Heart left ventricle (tissue), 16 donors: ENCODE data around the gene SHISA3. TPM values are rescaled to one million over a fixed set of nuclear protein-coding genes. Genes with fewer than 3 reads are reported as not detected.
"Not testable (repeated sequence)": the region's sequence is repeated elsewhere in the genome, so short reads cannot be mapped to it uniquely, and the experiment has no call there.

Source experiments
- ATAC-seq, 4 donors: fragments of 200-7000 bp; cut with Tn5 transposase; one replicate each; pipeline ENCODE4 v1.9.1; 2020 to 2022; ENCODE audit warnings: moderate library complexity in 4 of 4, mild to moderate bottlenecking in 3 of 4, moderate number of reproducible peaks in 1 of 4
- DNase-seq, 5 donors: peaks; one replicate each; pipeline ENCODE4 v3.0.0-alpha.2; 2020
- H3K27ac ChIP-seq, 12 donors: fragments of 200-600 bp; sonication (generic) in 4 of 12; one replicate each; pipeline versions ENCODE4 v1.5.0 to v1.8.0; 2016 to 2022; ENCODE audit warnings: mild to moderate bottlenecking in 2 of 12
- H3K27me3 ChIP-seq, 9 donors: fragments of 200-600 bp; sonication (generic) in 2 of 9; one replicate each; pipeline versions ENCODE4 v1.5.1 to v1.8.0; 2016 to 2022; ENCODE audit warnings: mild to moderate bottlenecking in 3 of 9
- H3K36me3 ChIP-seq, 9 donors: fragments of 200-600 bp; sonication (generic) in 2 of 9; one replicate each; pipeline versions ENCODE4 v1.5.0 to v1.8.0; 2018 to 2022; ENCODE audit warnings: mild to moderate bottlenecking in 2 of 9
- H3K4me1 ChIP-seq, 12 donors: fragments of 200-600 bp; sonication (generic) in 4 of 12; one replicate each; pipeline versions ENCODE4 v1.5.0 to v1.8.0; 2016 to 2022; ENCODE audit warnings: mild to moderate bottlenecking in 3 of 12
- H3K4me3 ChIP-seq, 12 donors: fragments of 200-600 bp; sonication (generic) in 4 of 12; one replicate each; pipeline versions ENCODE4 v1.5.0 to v1.8.0; 2017 to 2022; ENCODE audit warnings: mild to moderate bottlenecking in 9 of 12, moderate library complexity in 4 of 12
- H3K9me3 ChIP-seq, 12 donors: fragments of 200-600 bp; sonication (generic) in 4 of 12; one replicate each; pipeline versions ENCODE4 v1.5.0 to v1.8.0; 2016 to 2022; ENCODE audit warnings: mild to moderate bottlenecking in 1 of 12
- CTCF ChIP-seq, 12 donors: fragments of 200-600 bp; sonication (generic) in 4 of 12; IDR thresholded peaks; one replicate each; pipeline versions ENCODE4 v1.5.0 to v1.8.0; 2018 to 2022; ENCODE audit warnings: antibody characterized with exemption in 12 of 12, mild to moderate bottlenecking in 5 of 12
- POLR2A ChIP-seq, 2 donors: fragments of 450-650 bp; IDR thresholded peaks; one replicate each; pipeline ENCODE4 v1.6.1; 2017; ENCODE audit warnings: antibody characterized with exemption in 2 of 2, mild to moderate bottlenecking in 2 of 2, moderate library complexity in 2 of 2
- WGBS, 4 donors: extraction: QIAGEN DNeasy Blood & Tissue Kit in 2 of 4; methylation state at CpG; one replicate each; pipeline versions ENCODE4 v1.1.5 to v1.1.7; 2013 to 2018; 5-methylcytosine and 5-hydroxymethylcytosine counted together
- intact Hi-C, 10 donors: fragments of 100-400 bp; cut with DNase I; formaldehyde crosslinking; loops; one replicate each; pipeline versions ENCODE4 v1.11.1 to v1.14.2; 2022
- polyA plus RNA-seq, 2 donors: library from polyadenylated mRNA; stranded (reverse); fragments of 200-250 nt; gene quantifications; one replicate each; pipeline ENCODE4 v1.2.3, GENCODE V29; 2013
- total RNA-seq, 9 donors: library from RNA; depleted of rRNA in 2 of 9; stranded (reverse); fragments of >200 nt in 2 of 9; fragmentation: NEBNext Ultra II Directional in 3 of 9; extraction: Animal tissue kit (Norgen Biotek cat#: 25700) in 3 of 9; gene quantifications; one replicate each; pipeline versions ENCODE4 v1.1.0 to v1.2.4, GENCODE V29; 2016 to 2023
- donor health status: ischemic (EF 13 %, LVEDD 7.1; RV severe dilation, severe dysfunction).
- donor health status: healthy with polysubstance abuse.
- donor health status: DM: no; HTN: yes; CAD: no.
- donor health status: DM: no; HTN: no; CAD: no.
- donor health status: ischemic (EF 25% LVEDD 6.9; RV normal size, moderate dysfunction).
- donor health status: ischemic (EF 25% LVEDD 5.7; RV mildly dilated, moderate dysfunction).
- donor health status: healthy.
- donor health status: DM: yes; HTN: yes; CAD: no.
- donor health status: ischemic (EF 35%, LVEDD 5.7; RV mildly dilated, moderate dysfunction).
- donor health status: nonischemic (EF 11% LVEDD 7.7; RV severe dilation, severe dysfunction).
- donor health status: DM: yes; HTN: yes; CAD: no.
- donor health status: PGD.
- donor health status: ischemic (EF 29% LVEDD 5.4; RV normal size, mild dysfunction).
- donor health status: nonischemic (EF 23%, LVEDD 6.1; RV moderate dilation, normal function).

Gene SHISA3
- total and polyA plus RNA-seq, 11 donors: 1.2 to 16.4 (median 2.1) TPM

DNA sequence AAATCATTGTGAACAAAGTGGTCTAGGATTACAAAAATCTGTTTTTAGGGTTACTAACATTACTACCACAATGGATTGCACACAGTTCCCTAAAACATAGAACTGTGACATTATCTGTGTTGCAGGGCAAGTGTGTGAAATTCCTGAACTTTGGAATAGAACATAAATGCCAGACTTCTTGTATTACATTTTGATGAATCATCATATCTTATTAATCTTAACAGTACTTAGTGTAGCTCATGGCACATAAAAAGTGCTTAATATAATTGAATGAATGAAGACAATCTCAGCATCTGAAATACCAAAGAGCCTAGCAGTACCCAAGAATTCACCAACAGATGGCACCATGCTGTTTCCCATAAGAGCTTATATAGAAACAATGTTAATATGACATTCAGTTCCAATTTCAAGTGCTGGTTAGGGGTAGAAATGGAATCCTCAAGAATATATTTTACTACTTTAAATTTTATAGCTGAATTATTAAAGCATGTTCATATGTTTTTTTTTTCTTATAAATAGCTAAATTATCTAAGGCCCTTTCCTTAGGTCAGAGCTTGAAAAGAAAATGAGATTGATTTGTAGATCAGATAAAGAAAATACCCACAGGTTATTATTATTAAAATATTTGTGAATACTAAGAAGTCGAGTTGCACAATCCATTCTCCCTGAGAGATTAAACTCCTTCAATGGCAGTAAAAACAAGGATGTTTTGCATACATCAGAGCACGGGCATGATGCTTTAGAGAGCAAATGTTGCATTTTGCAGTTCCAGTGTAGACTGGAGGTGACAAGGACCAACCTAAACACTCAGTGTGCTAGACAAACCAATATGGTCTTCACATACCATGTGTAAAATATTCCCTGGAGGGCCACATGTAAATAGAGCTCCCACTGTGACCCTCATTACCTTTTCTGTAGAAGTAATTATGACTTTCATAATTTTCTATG, 25.7 kb upstream of the SHISA3 start:
- 53 to 57% (median 56%) methylated on average over 2 of the region's 2 CpGs for WGBS, 4 donors
- H3K4me3 ChIP-seq: no peak overlapping the region
- ATAC-seq (peak in 3 of 4 donors; percentile 53 to 58 (median 56)), DNase-seq (no peak)
- H3K9me3 ChIP-seq: no peaks in the 10 kb centered on the region
- intact Hi-C loops: loop anchor here (1.0 to 10.0 kb wide), 7 partner anchors 89 to 493 kb away; no protein-coding TSS in a partner anchor
- TF ChIP-seq CTCF (IDR thresholded peaks at IDR 0.05) (peak; percentile 32 to 73 (median 58)), POLR2A (IDR thresholded peaks at IDR 0.05) (no peak)
- no peaks in the 10 kb centered on the region for H3K27me3 ChIP-seq
- H3K36me3 ChIP-seq: no peaks in the 10 kb centered on the region
- no peak overlapping the region for H3K27ac ChIP-seq
- no peaks in the 10 kb centered on the region for H3K4me1 ChIP-seq

- H3K27ac ChIP-seq, ATAC-seq, H3K4me3 ChIP-seq, DNase-seq, H3K36me3 ChIP-seq, H3K4me1 ChIP-seq, H3K9me3 ChIP-seq, H3K27me3 ChIP-seq: not testable (repeated sequence)
- WGBS, 4 donors: 94 to 96% (median 95%) methylated on average over 6 of the region's 6 CpGs
- intact Hi-C loops: loop anchor here in 6 of 10 donors (2.0 to 10.0 kb wide), 5 partner anchors 90 to 492 kb away; no protein-coding TSS in a partner anchor
Observed at GRCh38 chr4:42372303-42372702, 25.0 kb upstream of the SHISA3 start.

DNA sequence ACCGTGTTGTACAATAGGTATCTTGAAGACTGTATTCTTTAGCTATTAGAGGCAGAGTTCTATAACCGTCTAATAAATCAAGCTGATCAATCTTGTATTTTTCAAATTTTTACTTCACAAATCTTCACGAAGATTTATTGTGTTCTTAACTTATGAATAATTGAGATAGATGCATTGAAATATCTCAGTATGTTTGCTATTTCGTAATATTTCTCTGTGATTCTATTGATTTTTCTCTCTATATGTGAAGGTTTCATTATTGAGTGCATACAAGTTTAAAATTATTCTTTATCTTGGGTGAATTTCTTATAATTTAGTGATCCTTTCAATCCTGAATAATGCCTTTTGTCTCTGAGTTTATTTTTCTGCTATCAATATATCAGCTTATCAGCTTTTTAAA, 19.8 kb upstream of the SHISA3 start:
- no peak for TF ChIP-seq CTCF (IDR thresholded peaks at IDR 0.05)
- ATAC-seq (no peak), DNase-seq (no peak)
- no peaks in the 10 kb centered on the region for H3K4me1 ChIP-seq
- no peaks in the 10 kb centered on the region for H3K9me3 ChIP-seq
- H3K27ac ChIP-seq: no peak overlapping the region
- no peaks in the 10 kb centered on the region for H3K36me3 ChIP-seq
- 90 to 94% (median 92%) methylated on average over 4 of the region's 4 CpGs for WGBS, 4 donors
- intact Hi-C loops: loop anchor here in 2 of 10 donors (5.0 to 10.0 kb wide), 2 partner anchors 40 to 487 kb away; no protein-coding TSS in a partner anchor
- no peak overlapping the region for H3K4me3 ChIP-seq
- H3K27me3 ChIP-seq: peaks cover 0 to 6% (median 0%) of the 10 kb centered on the region in 9 donors

- intact Hi-C loops: no loop called here
- Histone ChIP-seq H3K4me3 (no peak overlapping the region), H3K4me1 (no peaks in the 10 kb centered on the region), H3K36me3 (no peaks in the 10 kb centered on the region), H3K27me3 (peaks cover 0 to 6% (median 0%) of the 10 kb centered on the region in 9 donors), H3K9me3 (no peaks in the 10 kb centered on the region), H3K27ac (no peak overlapping the region)
- 94 to 98% (median 96%) methylated on average over 2 of the region's 2 CpGs for WGBS, 4 donors
- DNase-seq (no peak), ATAC-seq (no peak)
- TF ChIP-seq POLR2A (IDR thresholded peaks at IDR 0.05): no peak
Observed at GRCh38 chr4:42381666-42382065, 15.6 kb upstream of the SHISA3 start.

DNA sequence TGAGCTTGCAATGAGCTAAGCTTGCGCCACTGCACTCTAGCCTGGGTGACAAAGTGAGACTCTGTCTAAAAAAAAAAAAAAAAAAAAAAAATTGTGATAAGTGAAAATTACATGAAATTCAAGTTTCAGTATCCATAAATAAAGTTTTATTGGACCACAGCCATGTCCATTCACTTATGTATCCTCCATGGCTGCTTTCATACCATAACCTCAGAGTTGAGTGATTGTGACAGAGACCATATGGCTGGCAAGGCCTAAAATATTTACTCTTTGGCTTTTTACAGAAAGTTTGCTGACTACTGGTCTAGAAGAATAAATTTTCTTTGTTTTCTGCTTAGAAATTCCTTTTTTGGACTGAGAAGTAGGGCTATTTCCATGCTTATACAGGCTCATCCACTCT, 11.8 kb upstream of the SHISA3 start:
- TF ChIP-seq CTCF (IDR thresholded peaks at IDR 0.05) (no peak), POLR2A (IDR thresholded peaks at IDR 0.05) (no peak)
- no peak overlapping the region for H3K4me3 ChIP-seq
- WGBS, 4 donors: 91 to 100% (median 96%) methylated on average over 1 of the region's 1 CpG
- ATAC-seq: no peak
- no peaks in the 10 kb centered on the region for H3K4me1 ChIP-seq
- no peak overlapping the region for H3K27ac ChIP-seq
- H3K36me3 ChIP-seq: no peaks in the 10 kb centered on the region
- H3K9me3 ChIP-seq: no peaks in the 10 kb centered on the region
- peaks cover 0 to 6% (median 0%) of the 10 kb centered on the region in 9 donors for H3K27me3 ChIP-seq
- intact Hi-C loops: no loop called here
- DNase-seq: no peak
